A549 (cell line): ENCODE data around the gene DDX20.

Experiments
- BHLHE40 ChIP-seq: IDR thresholded peaks from 2 replicates; pipeline ENCODE4 v1.6.1; 2012; ENCODE audit warnings: low read depth, low read length, inconsistent platforms
- CHD4 ChIP-seq: fragments of 200-600 bp; sonication (generic); IDR thresholded peaks from 2 replicates; pipeline ENCODE4 v1.6.1; 2016; ENCODE audit warnings: antibody characterized with exemption, mild to moderate bottlenecking, borderline replicate concordance
- CTCF ChIP-seq: fragments of >200 bp; sonication (Bioruptor Twin); formaldehyde crosslinking; IDR thresholded peaks from 3 replicates; pipeline ENCODE4 v1.5.1; 2016
- E2F6 ChIP-seq: IDR thresholded peaks from 2 replicates; pipeline ENCODE4 v1.6.1; 2012; ENCODE audit warnings: low read depth, borderline replicate concordance
- EP300 ChIP-seq, 2 experiments: fragments of >200 bp; sonication (Bioruptor Twin); formaldehyde crosslinking; IDR thresholded peaks; 2 replicates in 1 of 2; 3 replicates in 1 of 2; pipeline ENCODE4 v1.6.1; 2016 to 2017
- FOSL2 ChIP-seq, 2 experiments: fragments of 450-650 bp in 1 of 2; fragments of >200 bp in 1 of 2; sonication (Bioruptor Twin) in 1 of 2; formaldehyde crosslinking; IDR thresholded peaks; 2 replicates each; pipeline versions ENCODE4 v1.5.0 to v1.6.1; 2016 to 2020; ENCODE audit warnings: mild to moderate bottlenecking in 1 of 2, moderate library complexity in 1 of 2
- HDAC2 ChIP-seq: fragments of 200-600 bp; sonication (generic); IDR thresholded peaks from 2 replicates; pipeline ENCODE4 v1.6.1; 2016
- HMGXB4 ChIP-seq: fragments of 250-450 bp; sonication (Bioruptor Pico); IDR thresholded peaks from 2 replicates; pipeline ENCODE4 v1.5.0; 2021; ENCODE audit warnings: mild to moderate bottlenecking, moderate library complexity, borderline replicate concordance
- POLR2A ChIP-seq: IDR thresholded peaks from 2 replicates; pipeline ENCODE4 v1.6.1; 2012; ENCODE audit warnings: mild to moderate bottlenecking, low read length
- POLR2AphosphoS2 ChIP-seq: conservative IDR thresholded peaks from 2 replicates; pipeline ENCODE4 v1.6.1; 2012; ENCODE audit warnings: low read length, improper control_type of control experiment, inconsistent platforms
- RNF2 ChIP-seq: fragments of 200-600 bp; sonication (generic); IDR thresholded peaks from 2 replicates; pipeline ENCODE4 v1.6.1; 2016; ENCODE audit warnings: low read depth, mild to moderate bottlenecking, antibody characterized with exemption, moderate library complexity, borderline replicate concordance
- USF2 ChIP-seq: fragments of 450-650 bp; IDR thresholded peaks from 2 replicates; pipeline ENCODE4 v1.6.1; 2014; ENCODE audit warnings: antibody characterized with exemption
- TF ChIP-seq, protein P1 (sequence below): IDR thresholded peaks from 2 replicates; pipeline ENCODE4 v1.6.1; 2012

GRCh38 chr1:111747947-111748346 lies 7.8 kb upstream of the DDX20 start:
- TF ChIP-seq HDAC2 (no peak), CTCF (no peak), CHD4 (no peak), RNF2 (no peak), USF2 (no peak), POLR2A (no peak), FOSL2 (IDR thresholded peaks at IDR 0.05) (no peak), FOSL2 (CRISPR knock-in tag; IDR thresholded peaks at IDR 0.05) (no peak), EP300 (IDR thresholded peaks at IDR 0.05) (no peak), HMGXB4 (no peak), BHLHE40 (no peak), E2F6 (no peak), POLR2AphosphoS2 (no peak)
- TF ChIP-seq, protein P1, sequence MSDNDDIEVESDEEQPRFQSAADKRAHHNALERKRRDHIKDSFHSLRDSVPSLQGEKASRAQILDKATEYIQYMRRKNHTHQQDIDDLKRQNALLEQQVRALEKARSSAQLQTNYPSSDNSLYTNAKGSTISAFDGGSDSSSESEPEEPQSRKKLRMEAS: no peak
